ENCODE results near the gene DYRK1A. TPM values are rescaled to one million over a fixed set of nuclear protein-coding genes. Genes with fewer than 3 reads are reported as not detected.

DYRK1A gene
- polyA plus RNA-seq, 1 donor from 2014 or later = 94.8 TPM

DNA sequence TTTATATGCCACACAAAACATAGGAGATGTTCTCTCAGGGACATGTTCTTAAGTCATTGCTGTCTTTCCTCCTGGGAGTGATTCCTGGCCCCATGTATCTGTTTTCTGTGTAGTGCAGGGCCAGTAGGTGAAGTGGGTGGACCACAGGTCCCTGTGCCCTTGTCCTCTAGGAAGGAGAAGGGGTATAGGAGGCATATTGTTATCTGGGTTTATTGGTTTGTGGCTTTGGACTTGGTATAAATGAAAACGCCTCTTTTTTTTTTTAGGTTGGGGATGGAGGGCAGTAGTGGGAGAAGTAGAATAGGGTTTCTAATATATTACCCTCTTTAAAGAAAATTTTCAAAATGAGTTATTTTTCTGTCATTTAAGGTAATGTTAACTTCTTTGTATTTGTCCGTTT, 29.4 kb downstream of the DYRK1A start:
- H3K4me2 ChIP-seq (ENCODE audit: low read length) = no peak overlapping the region
- no peak overlapping the region for H3K27ac ChIP-seq (ENCODE audit: low read length)
- no peaks in the 10 kb centered on the region for H3K9me2 ChIP-seq (ENCODE audit: insufficient read depth, low read length)
- H3K36me3 ChIP-seq (ENCODE audit: insufficient read depth, low read length) = no peaks in the 10 kb centered on the region
- H3K9ac ChIP-seq (ENCODE audit: low read length) = no peak overlapping the region
- TF ChIP-seq EZH2 (IDR thresholded peaks at IDR 0.05; ENCODE audit: borderline replicate concordance, insufficient read depth, low read length, poor library complexity, severe bottlenecking) (no peak), POLR2AphosphoS5 (IDR thresholded peaks at IDR 0.05) (no peak), CTCF (IDR thresholded peaks at IDR 0.05; ENCODE audit: poor library complexity, severe bottlenecking) (no peak), RAD21 (conservative IDR thresholded peaks at IDR 0.05) (no peak), MXI1 (conservative IDR thresholded peaks at IDR 0.05; ENCODE audit: poor library complexity, severe bottlenecking) (no peak)
- H3K79me2 ChIP-seq (replicated peaks; ENCODE audit: insufficient read depth, low read length) = peaks cover 99% of the 10 kb centered on the region
- no peaks in the 10 kb centered on the region for H3K27me3 ChIP-seq (ENCODE audit: insufficient read depth, low read depth, low read length)
- no peaks in the 10 kb centered on the region for H3K9me3 ChIP-seq (ENCODE audit: low read length)
- H2AFZ ChIP-seq (ENCODE audit: low read depth, low read length) = no peak overlapping the region
- peaks cover 15% of the 10 kb centered on the region for H4K20me1 ChIP-seq (ENCODE audit: insufficient read depth)
- no peak overlapping the region for H3K4me3 ChIP-seq (ENCODE audit: low read length)
- no peaks in the 10 kb centered on the region for H3F3A ChIP-seq (ENCODE audit: insufficient read depth, low read length, poor library complexity, severe bottlenecking)

DNA sequence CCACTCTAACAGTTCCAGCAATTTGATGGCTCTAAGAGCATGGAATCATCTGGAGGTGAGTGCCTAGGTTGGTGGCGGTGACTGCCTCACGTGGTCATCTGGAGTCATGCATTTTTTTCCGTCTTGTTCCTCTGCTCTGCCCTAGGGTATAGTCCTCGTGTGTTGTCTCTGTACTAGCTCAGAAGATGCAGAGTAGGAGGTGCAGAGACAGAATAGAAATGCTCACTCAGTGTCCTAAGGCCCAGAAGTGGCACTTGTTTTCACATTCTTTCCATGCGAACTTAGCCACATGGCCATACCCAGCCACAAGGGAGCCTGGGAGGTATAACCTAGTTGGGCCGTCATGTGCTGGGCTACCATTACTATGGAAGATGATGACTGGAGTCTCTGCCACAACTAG, 30.3 kb downstream of the DYRK1A start:
- no peak for TF ChIP-seq POLR2AphosphoS5 (IDR thresholded peaks at IDR 0.05)
- TF ChIP-seq RAD21 (conservative IDR thresholded peaks at IDR 0.05) = no peak
- TF ChIP-seq MXI1 (conservative IDR thresholded peaks at IDR 0.05; ENCODE audit: poor library complexity, severe bottlenecking) = no peak
- TF ChIP-seq EZH2 (IDR thresholded peaks at IDR 0.05; ENCODE audit: borderline replicate concordance, insufficient read depth, low read length, poor library complexity, severe bottlenecking) = no peak
- TF ChIP-seq TAF1 (IDR thresholded peaks at IDR 0.05; ENCODE audit: low read depth) = no peak
- TF ChIP-seq EP300 (conservative IDR thresholded peaks at IDR 0.05; ENCODE audit: poor library complexity, severe bottlenecking) = no peak
- no peak for TF ChIP-seq SMC3 (conservative IDR thresholded peaks at IDR 0.05; ENCODE audit: poor library complexity)
- TF ChIP-seq REST (IDR thresholded peaks at IDR 0.05; ENCODE audit: borderline replicate concordance) = no peak
- TF ChIP-seq CTCF (IDR thresholded peaks at IDR 0.05; ENCODE audit: poor library complexity, severe bottlenecking) = no peak
- no peaks in the 10 kb centered on the region for H3K36me3 ChIP-seq (ENCODE audit: insufficient read depth, low read length)
- H3F3A ChIP-seq (ENCODE audit: insufficient read depth, low read length, poor library complexity, severe bottlenecking) = no peaks in the 10 kb centered on the region
- H3K4me3 ChIP-seq (ENCODE audit: low read length) = no peak overlapping the region
- peaks cover 10% of the 10 kb centered on the region for H4K20me1 ChIP-seq (ENCODE audit: insufficient read depth)
- peaks cover 99% of the 10 kb centered on the region for H3K79me2 ChIP-seq (replicated peaks; ENCODE audit: insufficient read depth, low read length)
- no peaks in the 10 kb centered on the region for H3K27me3 ChIP-seq (ENCODE audit: insufficient read depth, low read depth, low read length)
- no peak overlapping the region for H3K4me2 ChIP-seq (ENCODE audit: low read length)
- H2AFZ ChIP-seq (ENCODE audit: low read depth, low read length) = no peak overlapping the region
- H3K27ac ChIP-seq (ENCODE audit: low read length) = no peak overlapping the region
- no peak overlapping the region for H3K9ac ChIP-seq (ENCODE audit: low read length)
- H3K9me3 ChIP-seq (ENCODE audit: low read length) = no peaks in the 10 kb centered on the region
- H3K9me2 ChIP-seq (ENCODE audit: insufficient read depth, low read length) = no peaks in the 10 kb centered on the region
